Hepatocyte (in vitro differentiated cells): ENCODE results near the gene PTPRE.

Experiments
- CTCF ChIP-seq: fragments of 200-600 bp; sonication (generic); IDR thresholded peaks from 2 replicates; pipeline ENCODE4 v1.5.1; 2016; ENCODE audit warnings: antibody characterized with exemption, mild to moderate bottlenecking; ENCODE audit not compliant: poor library complexity
- EZH2 ChIP-seq: fragments of 200-600 bp; sonication (generic); IDR thresholded peaks from 2 replicates; pipeline ENCODE4 v1.6.1; 2016; ENCODE audit warnings: antibody characterized with exemption, mild to moderate bottlenecking, borderline replicate concordance

GRCh38 chr10:127875916-127876315 lies 31.0 kb upstream of the PTPRE start:
- TF ChIP-seq CTCF (no peak), EZH2 (no peak)
